Astrocyte (in vitro differentiated cells and primary cell): ENCODE data around the gene GCNT2. TPM values are rescaled to one million over a fixed set of nuclear protein-coding genes. Genes with fewer than 3 reads are reported as not detected.

Experiments used
- DNase-seq: peaks from one replicate; pipeline ENCODE4 v3.0.0-alpha.2; 2010; ENCODE audit warnings: low read depth
- FAIRE-seq: peaks from 2 replicates; lab custom pipeline; 2011; peaks lifted over from hg19 to GRCh38; lab: Jason Lieb, UNC
- H2AFZ ChIP-seq: 2 replicates; pipeline ENCODE4 v1.6.0; 2012; ENCODE audit warnings: low read depth, low read length, inconsistent platforms
- H3K27ac ChIP-seq: 2 replicates; pipeline ENCODE4 v1.5.1; 2011; ENCODE audit warnings: low read depth, low read length, inconsistent platforms
- H3K27me3 ChIP-seq: 2 replicates; pipeline ENCODE4 v1.6.0; 2011; ENCODE audit warnings: low read length, inconsistent platforms; ENCODE audit not compliant: insufficient read depth
- H3K36me3 ChIP-seq: 2 replicates; pipeline ENCODE4 v1.5.1; 2011; ENCODE audit warnings: low read length, inconsistent platforms; ENCODE audit not compliant: insufficient read depth
- H3K4me1 ChIP-seq: 2 replicates; pipeline ENCODE4 v1.5.1; 2011; ENCODE audit warnings: low read length, inconsistent platforms; ENCODE audit not compliant: insufficient read depth
- H3K4me2 ChIP-seq: 2 replicates; pipeline ENCODE4 v1.6.0; 2012; ENCODE audit warnings: low read length, inconsistent platforms
- H3K4me3 ChIP-seq: 2 replicates; pipeline ENCODE4 v1.5.1; 2011; ENCODE audit warnings: low read depth, mild to moderate bottlenecking, low read length, inconsistent platforms; ENCODE audit not compliant: insufficient read depth
- H3K79me2 ChIP-seq: 2 replicates; pipeline ENCODE4 v1.6.0; 2012; ENCODE audit warnings: mild to moderate bottlenecking, low read length, inconsistent platforms; ENCODE audit not compliant: insufficient read depth
- H3K9ac ChIP-seq: 2 replicates; pipeline ENCODE4 v1.6.0; 2012; ENCODE audit warnings: mild to moderate bottlenecking, low read length, inconsistent platforms
- H3K9me3 ChIP-seq: 2 replicates; pipeline ENCODE4 v1.5.1; 2012; ENCODE audit warnings: low read depth, mild to moderate bottlenecking, low read length, inconsistent platforms; ENCODE audit not compliant: insufficient read depth
- H4K20me1 ChIP-seq: 2 replicates; pipeline ENCODE4 v1.6.0; 2012; ENCODE audit warnings: low read length, inconsistent platforms; ENCODE audit not compliant: insufficient read depth
- H3K27ac Mint-ChIP-seq: one replicate; pipeline ENCODE4 v1.8.0; 2021; ENCODE audit warnings: mild to moderate bottlenecking, mixed read lengths; ENCODE audit not compliant: unreplicated experiment
- H3K27me3 Mint-ChIP-seq: one replicate; pipeline ENCODE4 v1.8.0; 2021; ENCODE audit warnings: low read depth, mixed read lengths; ENCODE audit not compliant: unreplicated experiment
- H3K36me3 Mint-ChIP-seq: one replicate; pipeline ENCODE4 v1.8.0; 2021; ENCODE audit warnings: low read depth, mixed read lengths; ENCODE audit not compliant: unreplicated experiment
- H3K4me1 Mint-ChIP-seq: one replicate; pipeline ENCODE4 v1.8.0; 2021; ENCODE audit warnings: low read depth, mixed read lengths; ENCODE audit not compliant: unreplicated experiment
- H3K4me3 Mint-ChIP-seq: one replicate; pipeline ENCODE4 v1.8.0; 2021; ENCODE audit warnings: mild to moderate bottlenecking, moderate library complexity, mixed read lengths; ENCODE audit not compliant: unreplicated experiment
- H3K9me3 Mint-ChIP-seq: one replicate; pipeline ENCODE4 v1.8.0; 2021; ENCODE audit warnings: mild to moderate bottlenecking, mixed read lengths; ENCODE audit not compliant: unreplicated experiment
- CTCF ChIP-seq: IDR thresholded peaks from 2 replicates; pipeline ENCODE4 v1.5.1; 2011; ENCODE audit warnings: low read depth, mild to moderate bottlenecking, inconsistent platforms, low read length, moderate library complexity; ENCODE audit not compliant: insufficient read depth
- EZH2 ChIP-seq: IDR thresholded peaks from 2 replicates; pipeline ENCODE4 v1.6.1; 2012; ENCODE audit warnings: mild to moderate bottlenecking, low read length, inconsistent platforms; ENCODE audit not compliant: insufficient read depth
- total RNA-seq: library from RNA; stranded (reverse); gene quantifications from 2 replicates; pipeline ENCODE4 v1.2.1, GENCODE V29; 2021

The GCNT2 gene
- total RNA-seq, 1 donor from 2014 or later: 14.8 TPM

- TF ChIP-seq EZH2: no peak
- TF ChIP-seq CTCF: no peak
- FAIRE-seq: no peak
Observed at GRCh38 chr6:10603219-10603618, 82.1 kb downstream of the GCNT2 start.

GRCh38 chr6:10609038-10609437 lies 87.9 kb downstream of the GCNT2 start:
- Histone ChIP-seq H3K4me3 (no peak overlapping the region), H3K27me3 (no peaks in the 10 kb centered on the region), H3K79me2 (no peaks in the 10 kb centered on the region), H3K4me1 (no peaks in the 10 kb centered on the region), H3K27ac (no peak overlapping the region), H2AFZ (no peak overlapping the region), H3K9me3 (peaks cover 3% of the 10 kb centered on the region), H3K9ac (no peak overlapping the region), H3K36me3 (no peaks in the 10 kb centered on the region), H4K20me1 (no peaks in the 10 kb centered on the region), H3K4me2 (no peak overlapping the region)
- no peak for DNase-seq
- Mint-ChIP-seq H3K27me3 (no peaks in the 10 kb centered on the region), H3K27ac (no peak overlapping the region), H3K4me1 (no peaks in the 10 kb centered on the region), H3K36me3 (peaks cover 4% of the 10 kb centered on the region), H3K9me3 (peaks cover 5% of the 10 kb centered on the region), H3K4me3 (no peak overlapping the region)
- TF ChIP-seq CTCF (no peak), EZH2 (no peak)
- FAIRE-seq: no peak

More at GRCh38 chr6:10603219-10603618, 82.1 kb downstream of the GCNT2 start:
- no peak overlapping the region for H2AFZ ChIP-seq
- H3K36me3 Mint-ChIP-seq: peaks cover 2% of the 10 kb centered on the region
- H3K9ac ChIP-seq: no peak overlapping the region
- no peak for DNase-seq
- no peaks in the 10 kb centered on the region for H3K4me1 ChIP-seq
- no peak overlapping the region for H3K27ac ChIP-seq
- H3K27me3 ChIP-seq: no peaks in the 10 kb centered on the region
- H3K4me3 Mint-ChIP-seq: no peak overlapping the region
- no peaks in the 10 kb centered on the region for H3K36me3 ChIP-seq
- H3K4me3 ChIP-seq: no peak overlapping the region
- H3K9me3 Mint-ChIP-seq: no peaks in the 10 kb centered on the region
- H3K4me1 Mint-ChIP-seq: peaks cover 7% of the 10 kb centered on the region
- no peaks in the 10 kb centered on the region for H4K20me1 ChIP-seq
- H3K4me2 ChIP-seq: no peak overlapping the region
- H3K9me3 ChIP-seq: no peaks in the 10 kb centered on the region
- no peak overlapping the region for H3K27ac Mint-ChIP-seq
- no peaks in the 10 kb centered on the region for H3K79me2 ChIP-seq
- H3K27me3 Mint-ChIP-seq: no peaks in the 10 kb centered on the region

DNA sequence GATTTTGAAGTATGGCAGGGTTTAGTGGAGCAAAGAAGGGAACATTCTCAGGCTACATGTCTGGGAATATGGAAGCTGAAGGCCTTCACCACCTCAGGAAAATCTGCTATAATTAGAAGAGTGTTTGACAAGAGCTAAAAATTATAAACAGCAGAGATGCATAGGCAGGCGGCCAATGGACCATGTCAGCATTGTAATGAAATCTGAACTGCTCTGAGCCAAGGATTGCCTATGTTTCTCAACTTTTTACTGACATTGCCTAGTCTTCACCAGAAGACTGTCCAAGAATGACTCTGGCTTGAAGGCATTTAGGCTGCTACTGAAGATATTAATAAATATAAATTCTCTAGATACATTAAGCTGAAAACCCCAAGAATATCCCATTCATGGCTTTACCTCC lies 89.1 kb downstream of the GCNT2 start:
- no peaks in the 10 kb centered on the region for H3K27me3 ChIP-seq
- H4K20me1 ChIP-seq: no peaks in the 10 kb centered on the region
- no peak overlapping the region for H3K4me2 ChIP-seq
- H2AFZ ChIP-seq: no peak overlapping the region
- Mint-ChIP-seq H3K4me3 (no peak overlapping the region), H3K27me3 (no peaks in the 10 kb centered on the region), H3K27ac (no peak overlapping the region), H3K9me3 (peaks cover 5% of the 10 kb centered on the region), H3K36me3 (peaks cover 5% of the 10 kb centered on the region), H3K4me1 (no peaks in the 10 kb centered on the region)
- no peak overlapping the region for H3K27ac ChIP-seq
- H3K4me3 ChIP-seq: no peak overlapping the region
- DNase-seq: peak; percentile 26
- H3K36me3 ChIP-seq: no peaks in the 10 kb centered on the region
- H3K9ac ChIP-seq: no peak overlapping the region
- H3K4me1 ChIP-seq: no peaks in the 10 kb centered on the region
- peaks cover 3% of the 10 kb centered on the region for H3K9me3 ChIP-seq
- FAIRE-seq: no peak
- TF ChIP-seq CTCF: no peak
- no peak for TF ChIP-seq EZH2
- H3K79me2 ChIP-seq: no peaks in the 10 kb centered on the region
